Measurements from ENCODE around the gene EVL.

DNA sequence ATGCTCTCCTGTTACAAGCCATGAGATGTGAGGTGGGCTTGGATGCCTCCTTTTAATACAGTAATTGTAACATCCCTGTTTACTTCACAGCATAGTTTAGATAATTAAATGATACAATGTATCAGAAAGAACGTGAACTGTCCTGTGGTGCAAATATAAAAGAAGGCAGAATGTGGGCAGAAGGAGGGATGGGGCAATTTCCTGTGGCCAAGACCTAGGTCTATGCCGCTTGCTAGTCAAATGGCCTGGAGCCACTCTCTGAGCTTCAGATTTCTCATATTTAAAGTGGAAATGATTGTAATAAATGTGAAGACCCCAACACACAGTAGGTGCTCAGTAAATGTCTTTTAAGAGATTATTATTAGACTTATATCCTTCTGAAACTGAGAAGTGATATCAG is 24.0 kb upstream of the EVL start:
- TF ChIP-seq, protein P1, sequence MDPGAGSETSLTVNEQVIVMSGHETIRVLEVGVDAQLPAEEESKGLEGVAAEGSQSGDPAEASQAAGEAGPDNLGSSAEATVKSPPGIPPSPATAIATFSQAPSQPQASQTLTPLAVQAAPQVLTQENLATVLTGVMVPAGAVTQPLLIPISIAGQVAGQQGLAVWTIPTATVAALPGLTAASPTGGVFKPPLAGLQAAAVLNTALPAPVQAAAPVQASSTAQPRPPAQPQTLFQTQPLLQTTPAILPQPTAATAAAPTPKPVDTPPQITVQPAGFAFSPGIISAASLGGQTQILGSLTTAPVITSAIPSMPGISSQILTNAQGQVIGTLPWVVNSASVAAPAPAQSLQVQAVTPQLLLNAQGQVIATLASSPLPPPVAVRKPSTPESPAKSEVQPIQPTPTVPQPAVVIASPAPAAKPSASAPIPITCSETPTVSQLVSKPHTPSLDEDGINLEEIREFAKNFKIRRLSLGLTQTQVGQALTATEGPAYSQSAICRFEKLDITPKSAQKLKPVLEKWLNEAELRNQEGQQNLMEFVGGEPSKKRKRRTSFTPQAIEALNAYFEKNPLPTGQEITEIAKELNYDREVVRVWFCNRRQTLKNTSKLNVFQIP (CRISPR knock-in tag; IDR thresholded peaks at IDR 0.05; ENCODE audit: borderline replicate concordance, low read depth) = no peak
- TF ChIP-seq ZFP30 (CRISPR knock-in tag; IDR thresholded peaks at IDR 0.05) (no peak), RARB (CRISPR knock-in tag; IDR thresholded peaks at IDR 0.05) (no peak), BACH2 (CRISPR knock-in tag; IDR thresholded peaks at IDR 0.05; ENCODE audit: borderline replicate concordance) (no peak), GLIS3 (CRISPR knock-in tag; IDR thresholded peaks at IDR 0.05) (no peak), TOX (CRISPR knock-in tag; IDR thresholded peaks at IDR 0.05; ENCODE audit: borderline replicate concordance) (no peak), ZNF565 (CRISPR knock-in tag; conservative IDR thresholded peaks at IDR 0.05; ENCODE audit: low read depth) (no peak)

All from SK-N-SH treated with all-trans-retinoic acid at 6 μM for 48 hours (cell line).